ENCODE results near the gene CD2.

DNA sequence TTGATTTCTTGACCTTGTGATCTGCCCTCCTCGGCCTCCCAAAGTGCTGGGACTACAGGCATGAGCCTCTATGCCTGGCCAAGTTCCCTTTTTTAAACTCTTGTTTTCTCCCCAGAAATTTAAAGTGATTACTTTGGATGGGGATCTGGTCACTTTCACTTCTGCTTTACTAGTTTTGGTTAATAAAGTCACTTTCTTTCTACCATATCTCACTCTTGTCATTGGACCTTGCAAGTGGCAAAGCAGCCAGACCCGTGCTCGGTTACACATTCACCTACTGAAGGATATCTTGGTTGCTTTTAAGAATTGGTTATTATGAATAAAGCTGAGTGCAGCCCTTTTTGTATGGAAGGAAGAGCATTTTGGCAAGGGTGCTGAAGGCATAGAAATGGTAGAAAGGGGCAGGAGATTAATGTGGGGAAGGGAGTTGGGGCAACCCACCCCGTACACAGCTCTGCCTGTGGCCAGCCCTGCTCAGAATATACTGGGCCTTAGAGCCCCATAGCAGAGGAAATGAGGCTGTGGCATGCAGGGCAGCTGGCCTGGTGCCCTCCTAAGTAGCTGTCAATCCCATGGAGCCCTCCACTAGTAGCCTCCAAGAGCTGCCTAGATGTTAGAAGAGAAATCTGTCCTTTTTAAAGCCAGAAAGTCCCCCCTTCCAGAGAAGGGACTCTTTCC is 40.7 kb downstream of the CD2 start:
- no peak for TF ChIP-seq EZH2 (IDR thresholded peaks at IDR 0.05; ENCODE audit: borderline replicate concordance, low read depth, low read length, severe bottlenecking)
- TF ChIP-seq, protein P1, sequence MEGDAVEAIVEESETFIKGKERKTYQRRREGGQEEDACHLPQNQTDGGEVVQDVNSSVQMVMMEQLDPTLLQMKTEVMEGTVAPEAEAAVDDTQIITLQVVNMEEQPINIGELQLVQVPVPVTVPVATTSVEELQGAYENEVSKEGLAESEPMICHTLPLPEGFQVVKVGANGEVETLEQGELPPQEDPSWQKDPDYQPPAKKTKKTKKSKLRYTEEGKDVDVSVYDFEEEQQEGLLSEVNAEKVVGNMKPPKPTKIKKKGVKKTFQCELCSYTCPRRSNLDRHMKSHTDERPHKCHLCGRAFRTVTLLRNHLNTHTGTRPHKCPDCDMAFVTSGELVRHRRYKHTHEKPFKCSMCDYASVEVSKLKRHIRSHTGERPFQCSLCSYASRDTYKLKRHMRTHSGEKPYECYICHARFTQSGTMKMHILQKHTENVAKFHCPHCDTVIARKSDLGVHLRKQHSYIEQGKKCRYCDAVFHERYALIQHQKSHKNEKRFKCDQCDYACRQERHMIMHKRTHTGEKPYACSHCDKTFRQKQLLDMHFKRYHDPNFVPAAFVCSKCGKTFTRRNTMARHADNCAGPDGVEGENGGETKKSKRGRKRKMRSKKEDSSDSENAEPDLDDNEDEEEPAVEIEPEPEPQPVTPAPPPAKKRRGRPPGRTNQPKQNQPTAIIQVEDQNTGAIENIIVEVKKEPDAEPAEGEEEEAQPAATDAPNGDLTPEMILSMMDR (IDR thresholded peaks at IDR 0.05; ENCODE audit: borderline replicate concordance, extremely low read depth, low read length, poor library complexity, severe bottlenecking) = no peak
